HG03095 (cell line): ENCODE results near the gene MSH2.

Experiments
- ATAC-seq: cut with Tn5 transposase; IDR thresholded peaks from one replicate; pipeline ENCODE4 v1.9.1; 2021; ENCODE audit warnings: moderate library complexity; ENCODE audit not compliant: unreplicated experiment

MSH2 gene

DNA sequence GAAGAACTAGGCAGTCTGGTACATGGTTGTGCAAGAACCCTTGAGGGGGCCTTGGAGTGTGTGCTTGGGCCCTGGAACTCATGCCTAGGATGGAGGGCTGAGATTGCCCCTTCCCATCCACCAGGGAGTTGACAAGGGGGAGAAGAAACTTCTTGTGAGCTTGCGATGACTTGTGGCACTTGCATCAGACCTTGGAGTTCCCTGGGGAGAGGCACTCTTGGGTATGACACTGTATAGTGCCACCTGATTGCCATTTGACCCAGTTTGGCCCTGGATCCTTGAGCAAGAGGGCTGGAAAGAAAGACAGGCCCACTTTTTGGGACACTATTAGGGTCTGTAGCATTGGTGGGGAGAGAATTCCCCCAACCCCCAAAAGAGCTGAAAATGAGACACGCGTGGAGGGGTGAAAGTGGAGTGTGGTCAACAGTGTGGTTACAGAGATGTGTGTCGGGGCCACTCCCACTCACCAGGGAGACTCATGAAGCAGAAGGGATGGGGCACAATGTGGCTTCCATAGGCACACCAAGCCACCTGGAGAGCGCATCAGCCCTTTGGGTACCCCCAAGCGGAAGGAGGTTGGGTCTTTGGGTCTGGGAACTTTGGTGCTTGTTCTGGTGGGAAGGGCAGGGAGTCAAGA, 101.3 kb downstream of the MSH2 start:
- ATAC-seq, result no peak

DNA sequence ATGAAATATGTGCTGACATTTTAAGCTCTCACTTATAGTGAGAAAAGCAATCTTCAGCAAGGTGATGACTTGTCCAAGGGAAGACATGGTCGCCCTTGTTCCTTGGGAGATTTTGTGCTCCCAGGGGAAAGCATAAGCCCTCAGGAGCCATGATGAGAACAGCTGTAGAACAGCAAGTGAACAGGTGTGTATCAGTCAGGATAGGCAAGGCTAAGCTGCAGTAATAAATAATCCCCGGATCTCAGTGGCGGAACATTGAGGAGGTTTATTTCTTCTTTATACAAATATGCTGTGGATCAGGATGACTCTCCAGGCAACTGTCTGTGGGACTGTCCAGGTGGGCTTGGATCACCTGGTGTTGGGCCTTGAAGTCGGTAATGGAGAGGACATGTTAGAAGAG, 103.1 kb downstream of the MSH2 start:
- ATAC-seq, result no peak

DNA sequence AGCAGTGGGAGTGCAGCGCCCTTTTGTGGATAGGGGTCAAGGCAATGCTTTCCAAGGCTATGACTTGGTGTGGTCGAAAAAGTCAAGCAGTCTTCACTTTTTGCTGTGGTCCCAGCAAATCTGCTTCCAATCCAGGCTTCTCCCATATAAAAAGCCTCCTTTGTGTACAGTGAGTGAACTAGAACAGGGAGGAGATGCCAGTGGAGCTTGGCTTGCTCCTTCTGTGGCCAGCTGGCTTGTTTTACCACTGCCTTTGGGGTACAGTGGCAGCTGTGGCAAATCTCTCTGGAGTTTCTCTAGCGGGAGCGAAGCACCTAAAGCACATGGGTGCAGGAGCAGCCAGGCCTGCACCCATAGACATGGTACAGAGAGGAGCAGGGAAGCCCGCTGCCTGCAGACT, 103.5 kb downstream of the MSH2 start:
- no peak for ATAC-seq

DNA sequence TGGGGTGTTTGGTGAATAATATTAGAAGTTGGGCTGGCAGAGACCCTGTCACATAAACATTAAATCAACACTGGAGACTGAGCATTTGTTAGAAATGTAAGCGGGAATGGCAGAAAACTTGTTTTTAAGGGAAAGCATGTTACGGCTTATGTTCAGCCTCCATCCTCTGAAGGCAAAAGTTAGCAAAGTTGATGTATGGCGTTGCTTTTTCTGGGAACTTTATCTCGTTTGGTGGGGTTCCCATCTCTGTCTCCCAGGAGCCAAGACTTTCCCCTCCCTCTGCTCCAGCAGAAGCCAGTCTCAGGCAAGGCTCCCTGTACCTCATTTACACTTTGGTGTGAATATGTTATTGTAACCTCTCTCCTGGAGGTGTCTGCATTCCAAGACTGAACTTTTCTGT, 105.1 kb downstream of the MSH2 start:
- ATAC-seq, result no peak

DNA sequence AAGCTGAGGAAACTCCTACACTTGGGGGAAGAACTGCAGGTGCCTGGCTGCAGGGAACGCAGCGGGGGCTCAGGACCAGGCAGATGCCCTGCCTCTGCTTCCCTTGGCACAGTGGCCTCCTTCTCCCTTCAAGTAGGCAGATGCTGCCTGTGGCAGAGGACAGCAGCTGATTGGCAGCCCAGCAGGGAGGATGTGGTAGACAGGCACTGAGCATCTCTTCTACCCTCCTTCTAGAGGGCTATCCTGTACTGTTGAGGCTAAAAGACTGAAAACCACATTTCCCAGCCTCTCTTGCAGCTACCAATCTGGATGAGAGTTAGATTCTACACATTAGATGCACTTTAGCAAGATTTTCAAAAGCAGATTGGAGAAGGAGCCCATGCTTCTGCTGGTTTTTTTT, 105.7 kb downstream of the MSH2 start:
- ATAC-seq, result no peak

DNA sequence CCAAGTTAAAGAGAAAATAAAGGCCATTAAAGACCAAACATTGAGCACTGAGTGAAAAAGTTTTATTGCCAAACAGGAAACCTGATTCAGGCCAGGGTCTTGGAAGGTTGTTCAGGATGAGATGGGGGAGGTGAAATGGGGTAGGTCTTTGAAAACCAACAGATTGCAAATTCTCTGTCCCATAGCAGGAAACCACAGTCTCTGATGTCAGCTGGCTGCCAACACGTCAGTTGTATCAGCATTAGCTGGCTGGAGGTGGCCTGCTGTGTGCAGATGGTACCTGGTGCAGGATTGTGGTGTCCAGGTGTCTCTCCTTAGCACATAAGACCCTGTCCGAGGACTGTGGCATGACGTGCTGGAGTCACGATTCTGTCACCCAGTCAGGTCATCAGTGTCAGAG, 106.3 kb downstream of the MSH2 start:
- ATAC-seq, result no peak

DNA sequence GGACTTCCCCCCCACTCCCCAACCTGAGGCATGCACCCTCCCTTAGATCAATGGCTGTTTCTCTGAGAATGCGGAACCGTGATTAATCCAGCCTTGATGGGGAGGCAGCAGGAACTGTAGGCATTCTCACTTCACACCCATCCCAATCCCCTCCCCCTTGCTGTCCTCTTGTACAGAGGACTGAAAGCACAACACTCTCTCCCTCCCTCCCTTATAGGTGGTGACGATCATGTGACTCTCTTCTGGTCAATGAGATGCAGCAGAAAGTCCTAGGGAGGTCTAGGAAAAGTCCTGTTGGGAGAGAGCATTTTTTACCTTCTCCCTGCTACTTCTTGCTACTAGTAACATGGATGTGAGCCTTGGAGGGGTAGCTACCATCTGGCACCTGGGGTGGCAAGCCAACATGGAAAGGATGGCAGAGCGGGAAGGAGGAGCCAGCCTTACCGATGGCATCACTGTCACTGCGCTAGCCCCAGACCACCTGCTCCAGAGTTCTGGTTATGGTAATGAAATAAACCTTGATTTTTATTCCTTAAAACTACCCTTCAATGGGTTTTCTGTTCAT, 106.9 kb downstream of the MSH2 start:
- ATAC-seq, result no peak

DNA sequence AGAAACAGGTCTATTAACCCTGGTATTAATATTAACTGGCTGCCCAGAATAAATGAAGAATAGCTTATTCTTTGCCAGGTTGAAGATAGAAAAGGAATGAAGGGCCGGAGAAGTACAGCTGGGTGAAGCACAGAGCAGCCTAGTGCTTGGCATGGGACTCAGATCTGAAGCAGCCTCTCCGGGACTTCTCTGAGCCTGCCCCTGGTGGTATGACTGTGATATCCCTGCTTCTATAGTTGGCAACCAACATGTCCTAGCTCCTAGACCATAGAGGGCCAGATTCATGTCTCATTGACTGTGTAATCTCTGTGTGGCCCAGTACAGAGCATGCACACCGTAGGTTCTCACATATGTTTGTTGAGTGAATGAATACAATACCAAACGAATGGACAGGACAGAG, 107.8 kb downstream of the MSH2 start:
- ATAC-seq, result no peak

DNA sequence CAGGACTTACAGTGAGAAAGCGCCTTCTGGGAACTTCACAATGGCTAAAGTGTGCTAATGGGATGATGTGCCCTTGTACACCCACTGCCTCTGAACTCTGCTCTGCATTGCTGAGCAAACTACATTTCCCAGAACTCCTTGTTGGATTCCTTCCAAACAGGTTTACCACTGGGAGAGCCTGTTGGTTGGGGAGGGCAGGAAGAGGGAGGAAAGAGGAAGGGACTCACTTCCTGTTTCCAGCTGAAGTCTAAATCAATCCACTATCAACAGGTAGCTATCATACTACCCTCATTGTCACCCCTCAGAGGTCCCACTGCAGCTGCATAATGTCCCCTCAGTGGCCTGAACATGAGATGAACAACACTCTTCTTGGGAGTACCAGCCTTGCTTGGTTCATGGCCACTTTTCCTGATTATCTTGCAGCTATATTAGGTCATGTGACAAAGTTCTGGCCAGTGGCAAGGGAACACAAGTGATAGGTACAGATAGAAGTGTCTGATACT, 109.7 kb downstream of the MSH2 start:
- no peak for ATAC-seq

DNA sequence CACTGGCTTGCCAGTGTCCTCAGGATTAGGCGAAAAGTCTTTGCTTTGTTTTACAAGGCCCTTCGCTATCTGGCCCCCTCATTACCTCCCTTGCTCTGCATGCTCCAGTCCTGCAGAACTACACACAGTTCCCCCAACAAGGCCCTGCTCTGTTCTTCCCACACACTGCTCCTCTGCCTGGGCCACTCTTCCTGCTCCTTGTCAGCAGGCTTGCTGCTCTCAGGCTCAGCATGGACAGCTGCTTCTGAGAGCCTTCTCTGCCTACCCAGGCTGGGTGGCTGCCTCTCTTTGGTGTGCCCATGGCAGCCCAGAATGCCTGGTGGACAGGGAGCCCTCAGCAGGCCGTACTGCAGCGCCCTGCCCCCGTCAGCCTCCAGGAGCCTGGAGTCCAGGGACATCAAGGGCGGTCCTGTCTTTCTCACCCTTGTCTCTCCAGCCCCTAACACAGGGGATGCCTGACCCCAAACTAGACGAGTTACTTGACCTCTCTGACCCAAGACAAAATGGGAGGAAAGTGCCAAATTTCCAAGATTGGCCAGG, 111.1 kb downstream of the MSH2 start:
- ATAC-seq, result no peak

DNA sequence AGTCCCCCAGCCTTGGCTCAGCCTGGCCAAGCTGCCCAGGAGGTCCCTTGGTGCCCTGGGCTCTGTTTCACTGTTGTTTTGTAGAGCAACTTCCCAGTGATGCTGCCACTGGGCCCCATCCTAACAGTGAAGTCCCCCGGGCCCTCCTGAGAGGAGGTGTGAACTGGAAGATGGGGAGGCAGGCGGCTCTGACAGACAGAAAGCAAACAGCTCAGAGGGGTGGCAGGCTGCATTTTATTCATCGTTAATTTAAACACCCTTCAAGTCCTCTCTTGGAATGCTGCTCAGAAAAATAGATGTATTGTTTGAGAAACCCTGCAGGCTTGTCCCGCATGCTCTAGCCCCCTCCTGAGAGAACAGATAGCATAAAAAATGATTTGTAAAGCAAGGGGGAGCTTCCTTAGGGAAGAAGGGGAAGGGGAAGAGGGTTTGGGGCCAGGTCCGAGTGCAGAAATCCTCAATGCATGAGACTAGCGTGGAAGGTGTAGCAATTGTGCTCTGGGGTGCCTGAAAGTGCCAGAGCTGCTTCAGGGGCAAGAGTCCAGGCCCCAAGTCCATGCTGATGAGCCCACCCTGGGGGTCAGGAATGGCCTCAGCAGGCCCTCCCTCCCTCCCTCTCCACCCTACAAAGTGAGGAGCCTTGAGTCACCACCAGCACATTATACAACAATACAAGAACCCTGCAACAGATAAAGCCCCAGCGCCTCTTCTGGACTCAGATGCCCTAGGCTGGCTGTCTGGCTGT, 113.6 kb downstream of the MSH2 start:
- ATAC-seq, result no peak

DNA sequence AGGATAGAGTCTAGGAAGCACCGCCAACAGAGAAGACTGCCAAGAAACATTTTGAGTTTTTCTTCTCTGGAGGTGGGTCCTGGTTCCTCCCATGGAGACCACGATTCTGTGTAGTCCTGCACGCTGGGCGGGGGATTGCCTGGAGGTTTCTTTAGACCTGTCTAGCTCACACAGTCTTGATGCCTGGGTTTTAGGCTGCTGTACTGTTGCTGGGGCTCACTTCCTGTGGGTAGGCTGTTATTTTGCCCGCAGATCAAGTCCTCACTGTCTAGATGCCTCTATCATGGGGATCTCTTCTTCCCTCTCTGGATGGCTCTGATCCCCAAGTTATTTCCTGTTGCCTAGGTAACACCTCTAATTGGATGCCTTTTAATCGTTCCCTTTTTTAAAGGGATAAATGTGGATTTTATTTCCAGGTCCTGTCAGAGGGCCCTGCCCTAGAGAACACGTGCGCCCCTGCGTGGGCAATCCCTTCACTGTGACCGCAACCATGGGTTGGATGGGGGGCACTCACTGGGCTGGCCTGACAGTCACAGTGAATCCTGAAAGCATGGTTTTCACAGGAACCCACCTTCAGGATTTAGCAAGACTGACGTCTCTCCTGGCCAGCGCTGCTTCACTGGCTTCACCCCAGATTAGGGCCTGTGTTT, 115.7 kb downstream of the MSH2 start:
- ATAC-seq, result no peak

DNA sequence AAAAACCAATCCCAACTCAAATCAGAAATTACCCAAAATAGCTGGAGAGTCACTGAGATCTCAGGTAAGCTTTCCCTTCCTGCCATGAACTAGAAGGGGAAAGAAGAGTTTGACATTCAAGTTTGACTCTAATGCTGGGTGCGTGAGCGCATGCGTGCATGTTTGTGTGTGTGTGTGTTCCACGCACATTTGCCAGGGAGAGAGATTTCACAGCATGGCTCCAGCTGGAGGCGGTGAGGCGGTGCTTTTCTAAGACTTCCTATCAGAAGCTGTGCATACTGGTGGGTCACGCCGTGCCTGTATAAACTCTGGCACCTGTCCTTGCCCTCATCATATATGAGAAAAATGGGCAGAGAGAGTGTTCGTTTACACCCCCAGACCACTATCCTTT, 116.2 kb downstream of the MSH2 start:
- no peak for ATAC-seq

DNA sequence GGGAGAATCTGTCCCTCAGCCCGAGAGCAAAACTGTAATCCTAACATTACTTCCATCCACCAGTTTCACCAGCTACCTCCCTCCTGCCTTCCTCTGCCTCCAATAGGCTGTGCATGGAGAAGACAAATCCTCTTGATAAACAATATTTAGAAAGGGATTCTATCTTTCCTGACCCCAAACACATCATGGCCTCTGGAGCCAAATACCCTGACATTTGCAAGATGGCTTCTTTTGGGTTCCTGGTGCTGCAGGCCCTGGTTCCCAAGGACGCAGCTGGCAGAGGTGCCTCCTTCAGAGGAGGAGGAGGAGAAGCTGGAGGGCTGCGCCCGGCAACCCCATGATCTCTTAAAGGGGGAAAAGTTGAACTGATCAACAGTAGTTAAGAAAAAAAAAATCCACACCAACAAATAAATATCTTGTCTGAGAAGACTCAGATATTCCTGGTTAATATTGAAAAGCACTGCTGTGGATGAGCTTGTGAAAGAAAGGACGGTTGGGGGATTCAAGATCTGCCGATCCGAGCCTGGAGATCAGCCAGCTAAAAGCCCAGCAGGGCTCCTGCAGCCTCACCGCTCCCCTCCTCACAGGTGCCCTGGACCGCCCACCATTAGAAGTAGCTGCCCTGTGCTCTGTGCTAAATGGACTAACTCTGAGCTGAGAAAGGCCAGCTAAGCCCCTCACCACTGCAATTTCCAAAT, 116.8 kb downstream of the MSH2 start:
- ATAC-seq, result no peak

DNA sequence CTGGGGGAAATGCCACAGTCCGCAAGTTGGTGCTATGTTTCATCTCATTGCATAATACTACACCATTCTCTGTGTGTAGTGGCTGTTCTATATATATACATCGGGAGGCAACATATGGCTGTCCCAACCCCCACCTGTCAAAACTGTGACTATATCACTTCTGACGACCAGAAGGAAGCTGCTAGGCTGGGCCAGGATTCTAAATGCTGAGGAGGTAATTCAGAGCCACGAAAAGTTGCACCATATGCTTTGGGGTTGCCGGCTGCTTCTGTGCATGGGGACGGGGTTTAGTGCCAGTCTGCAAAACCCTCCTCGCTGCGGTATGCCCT, 117.3 kb downstream of the MSH2 start:
- no peak for ATAC-seq

DNA sequence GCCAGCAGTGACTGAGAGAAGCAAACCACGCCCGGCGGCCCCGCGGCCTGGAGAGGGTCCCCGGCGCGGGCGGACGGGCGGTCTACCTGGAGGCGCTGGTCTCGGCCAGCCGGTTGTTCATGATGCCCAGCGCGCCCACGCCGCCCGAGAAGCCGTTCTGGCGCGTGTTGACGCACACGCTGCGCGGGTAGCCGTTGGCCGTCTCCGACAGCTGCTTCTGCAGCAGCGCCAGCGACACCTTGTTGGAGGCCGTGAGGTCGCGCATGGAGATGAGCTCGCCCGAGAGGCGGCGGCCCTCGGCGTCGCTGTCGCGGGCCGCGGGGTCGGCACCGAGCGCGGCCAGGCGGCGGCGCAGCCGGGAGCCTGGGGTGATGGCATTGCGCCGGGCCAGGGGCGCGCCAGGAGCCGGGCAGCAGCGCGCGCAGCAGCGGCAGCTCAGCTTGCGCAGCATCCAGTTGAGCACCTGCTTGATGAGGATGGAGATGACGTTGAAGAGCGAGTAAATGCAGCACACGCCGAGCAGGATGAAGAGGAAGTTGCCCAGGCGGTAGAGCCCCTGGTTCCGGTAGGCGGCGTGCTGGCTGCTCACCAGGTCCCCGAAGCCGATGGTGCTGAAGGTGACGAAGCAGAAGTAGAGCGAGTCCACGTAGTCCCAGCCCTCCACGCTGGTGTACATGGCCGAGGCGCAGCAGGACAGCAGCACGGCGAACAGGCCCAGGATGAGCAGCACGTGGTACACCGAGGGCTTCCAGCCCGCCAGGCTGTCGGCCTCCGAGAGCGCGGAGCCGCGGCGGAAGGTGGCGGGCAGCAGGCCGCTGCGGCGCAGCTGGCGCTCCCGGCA, 118.1 kb downstream of the MSH2 start:
- ATAC-seq, result peak; percentile 75

DNA sequence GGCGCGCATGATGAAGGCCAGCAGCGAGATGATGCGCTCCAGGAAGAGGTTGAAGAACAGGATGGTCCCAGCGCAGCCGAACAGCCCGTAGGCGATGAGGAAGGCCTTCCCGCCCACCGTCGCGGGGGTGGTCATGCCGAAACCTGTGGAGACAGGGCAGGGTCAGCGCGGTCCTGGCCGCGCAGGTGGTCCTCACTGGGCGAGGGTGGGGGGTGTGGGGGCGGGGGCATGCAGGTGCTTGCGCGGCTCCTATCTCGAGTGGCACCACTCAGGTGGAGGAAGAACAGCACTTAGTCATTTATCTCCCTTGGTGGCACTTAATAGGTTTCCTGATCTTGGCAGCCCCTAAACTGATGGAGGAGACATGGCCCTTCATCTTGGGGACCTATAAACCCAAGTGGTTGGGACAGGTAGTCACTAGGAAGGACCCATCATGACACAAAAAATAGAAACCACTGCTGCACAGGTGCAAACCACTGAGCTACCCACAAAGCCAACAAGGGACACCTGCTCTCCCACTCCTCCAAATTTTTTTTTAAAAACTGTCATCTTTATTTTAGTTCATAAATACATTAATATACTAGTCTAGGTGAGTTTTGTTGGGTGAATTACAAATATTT, 118.8 kb downstream of the MSH2 start:
- no peak for ATAC-seq

DNA sequence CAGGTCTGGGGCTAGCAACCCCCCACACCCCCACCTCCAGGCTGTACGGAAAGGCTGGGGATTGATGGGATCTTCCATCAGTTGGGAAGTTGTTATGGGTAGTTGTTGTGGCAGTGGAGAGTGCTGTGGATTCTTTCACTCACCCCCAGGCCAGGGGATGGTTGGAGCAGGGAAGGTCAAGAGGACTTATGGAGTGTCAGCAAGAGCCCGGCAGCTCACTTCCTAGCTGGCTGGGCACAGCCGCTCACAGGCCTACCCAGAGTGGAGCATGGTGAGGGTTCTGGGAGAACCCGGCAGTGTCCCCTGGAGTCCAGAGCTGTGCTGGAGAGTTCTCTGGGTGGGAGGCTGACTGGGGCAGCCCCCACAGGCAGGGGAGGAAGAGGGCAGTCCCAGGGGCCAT, 122.2 kb downstream of the MSH2 start:
- no peak for ATAC-seq

DNA sequence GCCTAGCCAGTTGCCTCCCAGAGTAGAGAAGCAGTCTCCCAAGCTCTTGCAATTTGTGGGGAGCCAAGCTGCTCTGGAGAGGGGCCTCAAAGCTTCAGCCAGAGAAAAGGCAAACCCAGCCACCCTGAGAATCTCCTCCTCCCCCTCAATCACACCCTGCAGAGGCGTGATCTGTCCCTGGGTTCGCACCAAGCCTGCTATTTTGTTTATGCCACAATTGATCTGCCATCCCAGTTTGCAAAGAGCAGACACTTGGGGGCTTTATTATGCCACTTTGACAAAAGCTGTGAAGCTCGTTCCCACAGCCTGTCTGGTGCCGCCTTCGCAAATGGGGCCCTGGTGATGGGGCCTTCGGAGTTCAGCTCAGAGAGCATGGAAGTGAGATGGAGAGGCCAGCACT, 125.5 kb downstream of the MSH2 start:
- ATAC-seq, result no peak

DNA sequence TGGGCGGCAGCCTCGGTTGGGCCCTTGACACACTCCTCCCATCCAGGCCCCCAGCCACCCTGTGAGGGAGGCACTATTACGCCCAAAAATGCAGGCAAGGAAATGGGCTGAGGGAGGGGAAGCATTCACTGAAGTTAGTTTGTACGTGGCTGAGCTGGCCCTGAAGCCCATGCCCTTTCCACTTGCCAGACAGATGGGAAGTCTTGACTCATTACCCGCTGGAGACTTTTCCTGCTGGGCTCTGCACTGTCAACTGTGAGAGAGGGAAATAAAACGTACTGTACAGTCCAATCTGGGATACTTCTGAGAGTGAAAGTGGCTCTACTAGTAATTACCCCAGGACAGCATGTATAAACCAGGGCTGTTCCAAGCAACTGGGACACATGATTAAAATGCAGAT, 125.9 kb downstream of the MSH2 start:
- no peak for ATAC-seq
